ENCODE measurements around the gene PDGFB.
A peak's percentile ranks its signal among the peaks of the same experiment; 100 is the strongest.

The PDGFB gene

DNA sequence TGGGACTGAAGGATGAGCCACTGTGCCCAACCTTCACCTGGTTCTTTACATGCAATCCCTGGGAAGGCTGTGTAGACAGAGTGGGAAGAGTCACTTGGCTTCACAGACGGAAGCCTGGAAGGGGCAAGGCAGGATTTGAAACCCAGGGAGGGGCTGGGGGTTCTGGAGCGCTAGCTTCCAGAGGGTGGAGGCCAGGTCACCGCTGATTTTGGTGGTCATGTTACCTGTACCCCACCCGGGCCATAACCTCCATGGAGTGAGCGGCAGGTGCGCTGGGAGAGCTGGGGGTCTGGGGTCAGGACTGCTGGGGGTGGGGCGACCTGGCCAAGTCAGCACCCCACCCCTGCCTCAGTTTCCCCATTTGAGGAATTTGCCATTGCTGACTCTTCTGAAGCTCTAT is 38.3 kb downstream of the PDGFB start:
- peaks cover 24% of the 10 kb centered on the region for H3K4me1 ChIP-seq (ENCODE audit: insufficient read depth, poor library complexity, severe bottlenecking)
- H3K9me3 ChIP-seq (ENCODE audit: severe bottlenecking): no peaks in the 10 kb centered on the region
- DNase-seq (ENCODE audit: low spot score): peak; percentile 44
- H3K4me3 ChIP-seq (ENCODE audit: severe bottlenecking): no peak overlapping the region
- H3K27ac ChIP-seq (ENCODE audit: poor library complexity, severe bottlenecking): peak overlapping the region; percentile 71
- H3K36me3 ChIP-seq (ENCODE audit: low read depth): no peaks in the 10 kb centered on the region
- TF ChIP-seq, protein P1, sequence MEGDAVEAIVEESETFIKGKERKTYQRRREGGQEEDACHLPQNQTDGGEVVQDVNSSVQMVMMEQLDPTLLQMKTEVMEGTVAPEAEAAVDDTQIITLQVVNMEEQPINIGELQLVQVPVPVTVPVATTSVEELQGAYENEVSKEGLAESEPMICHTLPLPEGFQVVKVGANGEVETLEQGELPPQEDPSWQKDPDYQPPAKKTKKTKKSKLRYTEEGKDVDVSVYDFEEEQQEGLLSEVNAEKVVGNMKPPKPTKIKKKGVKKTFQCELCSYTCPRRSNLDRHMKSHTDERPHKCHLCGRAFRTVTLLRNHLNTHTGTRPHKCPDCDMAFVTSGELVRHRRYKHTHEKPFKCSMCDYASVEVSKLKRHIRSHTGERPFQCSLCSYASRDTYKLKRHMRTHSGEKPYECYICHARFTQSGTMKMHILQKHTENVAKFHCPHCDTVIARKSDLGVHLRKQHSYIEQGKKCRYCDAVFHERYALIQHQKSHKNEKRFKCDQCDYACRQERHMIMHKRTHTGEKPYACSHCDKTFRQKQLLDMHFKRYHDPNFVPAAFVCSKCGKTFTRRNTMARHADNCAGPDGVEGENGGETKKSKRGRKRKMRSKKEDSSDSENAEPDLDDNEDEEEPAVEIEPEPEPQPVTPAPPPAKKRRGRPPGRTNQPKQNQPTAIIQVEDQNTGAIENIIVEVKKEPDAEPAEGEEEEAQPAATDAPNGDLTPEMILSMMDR (IDR thresholded peaks at IDR 0.05; ENCODE audit: poor library complexity, severe bottlenecking): no peak
- no peak for ATAC-seq (ENCODE audit: low read depth)
- no peaks in the 10 kb centered on the region for H3K27me3 ChIP-seq (ENCODE audit: insufficient read depth, poor library complexity, severe bottlenecking)

DNA sequence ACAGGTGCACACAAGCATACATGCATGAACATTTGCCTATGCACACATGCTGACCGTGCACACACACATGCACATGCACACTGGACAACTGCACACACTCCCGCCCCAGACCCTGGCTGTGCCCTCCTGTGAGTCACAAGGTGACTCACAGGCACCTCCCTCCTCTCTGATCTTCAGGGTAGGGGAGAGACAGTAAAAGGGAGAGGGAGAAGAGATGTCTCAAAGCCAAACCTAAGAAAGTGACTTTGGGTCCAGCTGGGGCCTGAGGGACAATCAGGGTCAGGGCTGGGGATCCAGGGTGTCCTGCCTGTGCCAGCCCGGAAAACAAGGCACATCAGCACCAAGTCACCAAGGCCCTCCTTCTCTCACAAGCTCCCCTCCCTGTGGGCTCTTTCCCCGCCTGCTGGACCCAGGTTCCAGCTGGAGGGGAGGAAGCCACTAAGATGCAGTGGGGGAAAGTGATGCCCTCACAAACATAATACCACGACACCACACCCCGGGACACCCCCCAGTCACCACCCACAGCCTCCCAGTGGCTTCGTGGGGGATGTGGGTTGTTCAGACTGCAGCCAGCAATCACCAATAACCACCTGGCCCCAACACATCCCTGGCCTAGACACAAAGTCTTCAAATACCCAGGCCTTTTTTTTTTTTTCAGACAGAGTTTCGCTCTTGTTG is 39.3 kb downstream of the PDGFB start:
- H3K4me3 ChIP-seq (ENCODE audit: severe bottlenecking): no peak overlapping the region
- H3K27me3 ChIP-seq (ENCODE audit: insufficient read depth, poor library complexity, severe bottlenecking): no peaks in the 10 kb centered on the region
- H3K36me3 ChIP-seq (ENCODE audit: low read depth): no peaks in the 10 kb centered on the region
- peaks cover 24% of the 10 kb centered on the region for H3K4me1 ChIP-seq (ENCODE audit: insufficient read depth, poor library complexity, severe bottlenecking)
- peak overlapping the region; percentile 71 for H3K27ac ChIP-seq (ENCODE audit: poor library complexity, severe bottlenecking)
- DNase-seq (ENCODE audit: low spot score) (peak; percentile 78), ATAC-seq (ENCODE audit: low read depth) (peak; percentile 85)
- TF ChIP-seq, protein P1 (IDR thresholded peaks at IDR 0.05; ENCODE audit: poor library complexity, severe bottlenecking): no peak
- no peaks in the 10 kb centered on the region for H3K9me3 ChIP-seq (ENCODE audit: severe bottlenecking)

DNA sequence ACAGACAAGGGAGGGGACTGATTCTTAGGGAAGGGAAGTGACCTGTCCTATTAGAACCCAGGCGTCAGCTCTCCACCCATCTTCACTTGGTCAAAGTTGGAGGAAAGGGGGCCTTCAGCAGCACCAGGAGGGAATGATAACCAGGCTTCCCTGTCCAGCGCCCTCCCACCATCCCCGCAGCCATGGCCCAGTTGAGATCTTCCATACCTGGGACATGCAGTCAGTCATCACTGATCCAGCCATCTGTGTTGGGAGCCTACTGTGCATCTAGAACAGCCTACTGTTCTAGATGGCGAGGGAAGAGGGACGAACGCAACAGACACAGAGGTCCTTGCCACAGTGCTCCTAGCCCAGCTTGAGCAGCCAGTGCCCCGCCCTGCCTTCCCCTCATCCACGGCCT is 40.6 kb downstream of the PDGFB start:
- TF ChIP-seq, protein P1 (IDR thresholded peaks at IDR 0.05; ENCODE audit: poor library complexity, severe bottlenecking): no peak
- Histone ChIP-seq H3K9me3 (ENCODE audit: severe bottlenecking) (peaks cover 2% of the 10 kb centered on the region), H3K36me3 (ENCODE audit: low read depth) (no peaks in the 10 kb centered on the region), H3K4me1 (ENCODE audit: insufficient read depth, poor library complexity, severe bottlenecking) (peaks cover 24% of the 10 kb centered on the region), H3K4me3 (ENCODE audit: severe bottlenecking) (no peak overlapping the region), H3K27ac (ENCODE audit: poor library complexity, severe bottlenecking) (no peak overlapping the region), H3K27me3 (ENCODE audit: insufficient read depth, poor library complexity, severe bottlenecking) (no peaks in the 10 kb centered on the region)
- ATAC-seq (ENCODE audit: low read depth) (no peak), DNase-seq (ENCODE audit: low spot score) (peak; percentile 19)

DNA sequence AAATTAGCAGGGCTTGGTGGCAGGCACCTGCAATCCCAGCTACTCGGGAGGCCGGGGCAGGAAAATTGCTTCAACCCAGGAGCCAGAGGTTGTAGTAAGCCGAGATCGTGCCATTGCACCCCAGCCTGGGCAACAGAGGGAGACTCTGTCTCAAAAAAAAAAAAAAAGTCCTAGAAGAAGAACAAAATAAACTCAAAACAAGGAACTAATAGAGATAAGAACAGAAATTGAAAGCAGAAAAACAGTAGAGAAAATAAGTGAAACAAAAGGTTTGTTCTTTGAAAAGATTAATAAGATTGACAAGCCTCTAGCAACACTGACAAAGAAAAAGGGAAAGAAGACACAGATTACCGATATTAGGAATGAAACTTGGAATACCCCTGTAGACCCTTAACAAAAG is 47.2 kb downstream of the PDGFB start:
- H3K36me3 ChIP-seq (ENCODE audit: low read depth): peaks cover 4% of the 10 kb centered on the region; the same call in 1 of the 2 replicates
- DNase-seq (ENCODE audit: low spot score): no peak
- TF ChIP-seq, protein P1 (IDR thresholded peaks at IDR 0.05; ENCODE audit: poor library complexity, severe bottlenecking): no peak
- ATAC-seq (ENCODE audit: low read depth): no peak
- H3K4me3 ChIP-seq (ENCODE audit: severe bottlenecking): no peak overlapping the region
- peaks cover 14% of the 10 kb centered on the region for H3K9me3 ChIP-seq (ENCODE audit: severe bottlenecking)
- no peaks in the 10 kb centered on the region for H3K4me1 ChIP-seq (ENCODE audit: insufficient read depth, poor library complexity, severe bottlenecking)
- no peak overlapping the region for H3K27ac ChIP-seq (ENCODE audit: poor library complexity, severe bottlenecking)
- H3K27me3 ChIP-seq (ENCODE audit: insufficient read depth, poor library complexity, severe bottlenecking): no peaks in the 10 kb centered on the region

DNA sequence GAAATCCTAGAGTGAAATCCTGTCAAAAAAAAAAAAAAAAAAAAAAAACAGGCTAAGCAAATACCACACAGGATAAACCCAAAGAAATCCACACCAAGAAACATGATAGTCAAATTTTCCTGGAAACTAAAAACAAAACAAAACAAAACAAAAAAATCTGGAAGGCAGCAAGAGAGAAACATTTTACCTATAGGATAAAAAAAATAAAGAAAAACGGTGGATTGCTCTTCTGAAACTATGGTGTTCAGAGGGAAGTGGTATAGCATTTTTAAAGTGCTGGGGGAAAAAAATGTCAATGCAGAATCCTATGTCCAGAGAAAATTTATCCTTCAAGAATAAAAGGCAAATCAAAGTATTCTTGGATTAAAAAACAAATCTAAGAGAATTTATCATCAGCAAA is 50.7 kb downstream of the PDGFB start:
- Histone ChIP-seq H3K36me3 (ENCODE audit: low read depth) (peaks cover 4% of the 10 kb centered on the region; the same call in 1 of the 2 replicates), H3K4me1 (ENCODE audit: insufficient read depth, poor library complexity, severe bottlenecking) (no peaks in the 10 kb centered on the region), H3K9me3 (ENCODE audit: severe bottlenecking) (peaks cover 12% of the 10 kb centered on the region), H3K27ac (ENCODE audit: poor library complexity, severe bottlenecking) (no peak overlapping the region), H3K27me3 (ENCODE audit: insufficient read depth, poor library complexity, severe bottlenecking) (no peaks in the 10 kb centered on the region), H3K4me3 (ENCODE audit: severe bottlenecking) (no peak overlapping the region)
- TF ChIP-seq, protein P1 (IDR thresholded peaks at IDR 0.05; ENCODE audit: poor library complexity, severe bottlenecking): no peak
- ATAC-seq (ENCODE audit: low read depth) (no peak), DNase-seq (ENCODE audit: low spot score) (no peak)
